Activated effector memory CD4-positive, alpha-beta T cell treated with anti-CD3 and anti-CD28 coated beads, Interleukin-2, amount 50 U/mL, for 16 hours (primary cell): ENCODE measurements around the gene HFE.

ENCODE experiments used
- DNase-seq: peaks from one replicate; pipeline ENCODE4 v3.0.0-alpha.2; 2020

Gene HFE

GRCh38 chr6:26141378-26141904 lies 54.2 kb downstream of the HFE start:
- no peak for DNase-seq

DNA sequence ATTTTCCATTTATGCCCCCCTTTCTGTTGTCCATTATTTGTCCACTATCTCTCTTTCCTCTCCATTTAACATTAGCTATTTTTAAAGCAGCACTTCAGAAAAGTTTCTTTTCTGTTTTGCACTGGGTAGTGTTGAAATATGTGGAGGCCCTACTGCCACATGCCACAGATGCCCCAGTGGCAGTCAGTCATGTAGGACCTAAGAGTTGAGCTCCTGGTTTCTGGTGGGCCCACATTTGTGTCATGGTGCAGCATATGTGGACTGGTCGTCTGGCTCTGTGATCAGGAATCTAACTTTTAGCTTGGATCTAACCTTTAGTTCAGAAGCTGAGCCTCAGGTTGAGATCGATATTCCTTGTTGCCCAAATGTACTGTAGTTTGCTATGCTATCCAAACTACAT lies 54.8 kb downstream of the HFE start:
- DNase-seq, result no peak
